IMR-90 (cell line): ENCODE data around the gene PIAS3. TPM values are rescaled to one million over a fixed set of nuclear protein-coding genes. Genes with fewer than 3 reads are reported as not detected.

Source experiments
- ATAC-seq: fragments of 200-7000 bp; cut with Tn5 transposase; 2 replicates; pipeline ENCODE4 v1.9.1; 2020; ENCODE audit warnings: low read depth, mild to moderate bottlenecking, moderate library complexity
- BruUV-seq: library from RNA; stranded (reverse); fragments of 400-500 nt; replicated peaks from 2 replicates; lab custom pipeline; 2021; lab: Mats Ljungman, UMichigan
- CTCF ChIA-PET: fragments of 300-600 bp; formaldehyde crosslinking; extraction: SDS; loops from one replicate; lab custom pipeline; 2021; ENCODE audit warnings: antibody characterized with exemption; lab: Yijun Ruan, JAX
- POLR2A ChIA-PET: fragments of 300-600 bp; sonication (Branson Sonifier 250); formaldehyde crosslinking; loops from one replicate; lab custom pipeline; 2022; ENCODE audit warnings: antibody characterized with exemption; ENCODE audit not compliant: unreplicated experiment; lab: Charles Lee
- DNase-seq: peaks from one replicate; pipeline ENCODE4 v3.0.0; 2013
- H2AFZ ChIP-seq: replicated peaks from 2 replicates; pipeline ENCODE3; 2013; ENCODE audit warnings: low read length, mild to moderate bottlenecking; ENCODE audit not compliant: poor library complexity
- H2AK5ac ChIP-seq: 2 replicates; pipeline ENCODE4 v1.6.1; 2013; ENCODE audit warnings: low read depth, low read length, inconsistent platforms
- H2AK9ac ChIP-seq: replicated peaks from 2 replicates; pipeline ENCODE3; 2013; ENCODE audit warnings: mild to moderate bottlenecking, low read depth, low read length, moderate library complexity; ENCODE audit not compliant: poor library complexity
- H2BK120ac ChIP-seq: 2 replicates; pipeline ENCODE4 v1.6.1; 2013; ENCODE audit warnings: low read depth, low read length, inconsistent platforms
- H2BK15ac ChIP-seq: 3 replicates; pipeline ENCODE4 v1.6.1; 2013; ENCODE audit warnings: low read depth, low read length, inconsistent platforms
- H2BK20ac ChIP-seq: 2 replicates; pipeline ENCODE4 v1.6.1; 2013; ENCODE audit warnings: low read depth, mild to moderate bottlenecking, inconsistent platforms, low read length, moderate library complexity
- H2BK5ac ChIP-seq: 2 replicates; pipeline ENCODE4 v1.6.1; 2013; ENCODE audit warnings: mild to moderate bottlenecking, low read depth, low read length, inconsistent platforms; ENCODE audit not compliant: poor library complexity, severe bottlenecking
- H3K14ac ChIP-seq: replicated peaks from 2 replicates; pipeline ENCODE4 v1.6.1; 2013; ENCODE audit warnings: low read depth, low read length, inconsistent platforms
- H3K18ac ChIP-seq: 2 replicates; pipeline ENCODE4 v1.6.1; 2013; ENCODE audit warnings: low read depth, low read length, control low read depth
- H3K23ac ChIP-seq: 2 replicates; pipeline ENCODE4 v1.6.1; 2013; ENCODE audit warnings: low read depth, low read length, inconsistent platforms
- H3K27ac ChIP-seq: 2 replicates; pipeline ENCODE4 v1.5.1; 2013; ENCODE audit warnings: mild to moderate bottlenecking, control low read depth, low read length; ENCODE audit not compliant: insufficient read depth
- H3K27me3 ChIP-seq: 2 replicates; pipeline ENCODE4 v1.6.1; 2013; ENCODE audit warnings: low read length; ENCODE audit not compliant: control insufficient read depth, insufficient read depth
- H3K36me3 ChIP-seq: 2 replicates; pipeline ENCODE4 v1.6.1; 2013; ENCODE audit warnings: low read length, mixed read lengths; ENCODE audit not compliant: control insufficient read depth, insufficient read depth
- H3K4ac ChIP-seq: 2 replicates; pipeline ENCODE4 v1.6.1; 2013; ENCODE audit warnings: low read depth, low read length, inconsistent platforms
- H3K4me1 ChIP-seq: 2 replicates; pipeline ENCODE4 v1.6.1; 2013; ENCODE audit warnings: low read length, mixed read lengths; ENCODE audit not compliant: control insufficient read depth, insufficient read depth
- H3K4me2 ChIP-seq: 2 replicates; pipeline ENCODE4 v1.6.1; 2013; ENCODE audit warnings: low read depth, mild to moderate bottlenecking, control low read depth, low read length, moderate library complexity
- H3K4me3 ChIP-seq: 2 replicates; pipeline ENCODE4 v1.5.1; 2013; ENCODE audit warnings: low read depth, mild to moderate bottlenecking, control low read depth, low read length, moderate library complexity; ENCODE audit not compliant: insufficient read depth
- H3K56ac ChIP-seq: 2 replicates; pipeline ENCODE4 v1.6.1; 2013; ENCODE audit warnings: low read length, inconsistent platforms; ENCODE audit not compliant: insufficient read depth; ENCODE audit errors: extremely low read depth
- H3K79me1 ChIP-seq, 2 experiments: 2 replicates each; pipeline ENCODE4 v1.6.1; 2013; ENCODE audit warnings: low read length in 2 of 2, inconsistent platforms in 1 of 2, low read depth in 1 of 2
- H3K9ac ChIP-seq: 2 replicates; pipeline ENCODE4 v1.6.1; 2013; ENCODE audit warnings: low read depth, low read length, control low read depth
- H3K9me1 ChIP-seq: 2 replicates; pipeline ENCODE4 v1.6.1; 2013; ENCODE audit warnings: low read length, inconsistent platforms; ENCODE audit not compliant: insufficient read depth
- H3K9me3 ChIP-seq: 2 replicates; pipeline ENCODE4 v1.6.1; 2013; ENCODE audit warnings: low read length; ENCODE audit not compliant: control insufficient read depth, insufficient read depth
- H4K20me1 ChIP-seq: 2 replicates; pipeline ENCODE4 v1.6.1; 2013; ENCODE audit warnings: low read length, inconsistent platforms; ENCODE audit not compliant: insufficient read depth
- H4K5ac ChIP-seq: 2 replicates; pipeline ENCODE4 v1.6.1; 2013; ENCODE audit warnings: mild to moderate bottlenecking, low read depth, low read length, control low read depth
- H4K8ac ChIP-seq, 2 experiments: 2 replicates each; pipeline ENCODE4 v1.6.1; 2013; ENCODE audit warnings: low read depth in 2 of 2, low read length in 2 of 2, control low read depth in 1 of 2, inconsistent platforms in 1 of 2
- H4K91ac ChIP-seq: 2 replicates; pipeline ENCODE4 v1.6.1; 2013; ENCODE audit warnings: low read depth, low read length, inconsistent platforms; ENCODE audit not compliant: insufficient read depth
- CHD1 ChIP-seq: IDR thresholded peaks from 2 replicates; pipeline ENCODE4 v1.6.1; 2012; ENCODE audit warnings: low read depth, low read length, improper control_type of control experiment
- MAZ ChIP-seq: IDR thresholded peaks from 2 replicates; pipeline ENCODE4 v1.6.1; 2012; ENCODE audit warnings: low read depth, mild to moderate bottlenecking, low read length, improper control_type of control experiment, moderate library complexity, borderline replicate concordance
- POLR2A ChIP-seq: IDR thresholded peaks from 2 replicates; pipeline ENCODE4 v1.6.1; 2012; ENCODE audit warnings: mild to moderate bottlenecking, low read depth, low read length
- RAD21 ChIP-seq: IDR thresholded peaks from 2 replicates; pipeline ENCODE4 v1.6.1; 2012; ENCODE audit warnings: low read length, improper control_type of control experiment
- SMC3 ChIP-seq: fragments of 150-350 bp; IDR thresholded peaks from 2 replicates; pipeline ENCODE4 v1.6.1; 2016; ENCODE audit warnings: low read depth, mild to moderate bottlenecking, antibody characterized with exemption, low read length, moderate library complexity
- WGBS, 2 experiments: methylation state at CpG; one replicate each; pipeline versions ENCODE4 v1.1.5 to v1.1.7; 2013; ENCODE audit warnings: missing lambda C conversion rate in 2 of 2; ENCODE audit not compliant: insufficient read length in 1 of 2; ENCODE audit errors: extremely low coverage in 2 of 2; 5-methylcytosine and 5-hydroxymethylcytosine counted together
- dilution Hi-C: fragments of 300-500 bp; cut with HindIII; formaldehyde crosslinking; loops from one replicate; pipeline ENCODE4 v1.14.3; 2018; ENCODE audit warnings: low sequenced_read_pairs; ENCODE audit not compliant: unreplicated experiment
- in situ Hi-C: fragments of 300-500 bp; cut with MboI; formaldehyde crosslinking; loops from 3 replicates; pipeline ENCODE4 v1.14.3; 2019; ENCODE audit warnings: low sequenced_read_pairs, inconsistent platforms, mixed read lengths
- intact Hi-C: fragments of 100-400 bp; cut with micrococcal nuclease; formaldehyde crosslinking; loops from 2 replicates; pipeline ENCODE4 v1.10.0; 2022
- polyA plus RNA-seq, 3 experiments: library from polyadenylated mRNA; depleted of rRNA; stranded (reverse); fragments of >200 nt; gene quantifications; 2 replicates each; pipeline ENCODE4 v1.2.3, GENCODE V29; 2012; ENCODE audit warnings: low replicate concordance in 1 of 3
- total RNA-seq: library from RNA; depleted of rRNA; stranded (reverse); fragments of >200 nt; gene quantifications from 2 replicates; pipeline ENCODE4 v1.2.3, GENCODE V29; 2012
- TF ChIP-seq, protein P1 (sequence below): conservative IDR thresholded peaks from 2 replicates; pipeline ENCODE4 v1.5.1; 2012; ENCODE audit warnings: mild to moderate bottlenecking, low read depth, low read length, improper control_type of control experiment

Gene PIAS3
- total and polyA plus RNA-seq, 2 of the 4 experiments (the other 2 are of a cell fraction), result 11.1 to 53.7 TPM

DNA sequence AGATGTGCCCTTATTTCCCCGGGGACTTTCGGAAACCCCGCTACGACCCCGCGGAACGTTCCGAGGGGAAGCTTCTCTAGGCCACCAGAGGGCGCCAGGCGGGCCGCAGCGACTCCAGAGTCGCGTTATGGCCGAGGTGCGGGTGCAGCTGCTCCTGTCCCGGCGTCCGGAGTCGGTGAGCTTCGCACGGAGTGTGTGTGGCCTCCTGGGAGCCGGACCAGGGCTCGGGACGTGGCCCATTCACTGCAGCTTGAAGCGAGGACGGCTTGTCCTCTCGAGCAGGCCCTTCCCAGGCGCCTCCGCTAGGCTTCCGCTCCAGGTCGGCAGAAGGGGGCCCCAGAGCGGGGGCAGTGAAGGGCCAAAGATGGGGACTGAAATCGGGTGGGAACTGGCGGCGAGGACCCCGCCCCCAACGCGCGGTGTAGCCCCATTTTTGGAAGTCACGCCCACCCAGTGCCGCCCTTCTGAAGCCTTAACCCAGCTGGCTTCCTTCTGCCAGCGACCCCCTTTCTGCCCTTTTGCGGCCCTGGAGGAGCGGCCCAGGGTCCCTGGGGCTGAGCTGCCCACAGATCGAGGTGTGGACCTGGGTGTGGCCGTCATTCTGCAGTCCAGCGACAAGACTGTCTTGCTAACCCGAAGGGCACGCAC, 13.2 kb downstream of the PIAS3 start, which contains the start of gene NUDT17:
Gene NUDT17 (plus strand): TSS at position 117 of the 648 bp plus-strand sequence. CDS start 11 bp downstream, at position 128.
- Histone ChIP-seq H3K36me3 (peaks cover 42% of the 10 kb centered on the region), H3K14ac (peak within 1 kb of the TSS; percentile 67), H2AK5ac (peak within 1 kb of the TSS; percentile 80), H2BK120ac (peak within 1 kb of the TSS; percentile 36; the same call in 1 of the 2 replicates), H3K23ac (peak within 1 kb of the TSS; percentile 85; the same call in 1 of the 2 replicates), H3K4ac (peak within 1 kb of the TSS; percentile 82), H2BK15ac (no peak within 1 kb of the TSS), H4K91ac (peak within 1 kb of the TSS; percentile 55), H3K27me3 (no peaks in the 10 kb centered on the region), H3K56ac (peak within 1 kb of the TSS; percentile 18; the same call in 1 of the 2 replicates), H4K20me1 (no peaks in the 10 kb centered on the region), H3K4me3 (peak within 1 kb of the TSS; percentile 65), H4K8ac (peak within 1 kb of the TSS; percentile 57 to 86; a peak in 3 of 4 replicates), H3K79me1 (peaks cover 0 to 4% of the 10 kb centered on the region in 2 experiments; a peak in 1 of 4 replicates), H2AFZ (peak within 1 kb of the TSS; percentile 94), H2AK9ac (peak within 1 kb of the TSS; percentile 89), H3K9me1 (peaks cover 21% of the 10 kb centered on the region; the same call in 1 of the 2 replicates), H4K5ac (peak within 1 kb of the TSS; percentile 80), H3K4me2 (peak within 1 kb of the TSS; percentile 77), H3K18ac (peak within 1 kb of the TSS; percentile 68), H2BK20ac (no peak within 1 kb of the TSS), H3K9ac (peak within 1 kb of the TSS; percentile 86), H3K27ac (peak within 1 kb of the TSS; percentile 81), H3K4me1 (peaks cover 16% of the 10 kb centered on the region), H3K9me3 (no peaks in the 10 kb centered on the region), H2BK5ac (peak within 1 kb of the TSS; percentile 54)
- ChIA-PET CTCF (interaction anchor here (0.6 to 2.6 kb wide), 17 partner anchors 9 to 187 kb away, joined by 3 to 13 read pairs (median 4); partner anchors contain the start of genes ITGA10, PEX11B and PIAS3), POLR2A (interaction anchor here (0.6 kb wide), 1 partner anchor 420 kb away, joined by 3 read pairs; the partner anchor contains the start of gene NBPF20)
- no TSS peak for BruUV-seq
- ATAC-seq (peak; percentile 77), DNase-seq (peak; percentile 67)
- in situ Hi-C loops, result loop anchor here (5.0 kb wide), 1 partner anchor 167 kb away; no protein-coding TSS in a partner anchor
- WGBS, 2 experiments, result 1% methylated on average over 35 of the region's 50 CpGs; no CpG with 5 or more reads in 1 of the 2 experiments
- TF ChIP-seq, protein P1, sequence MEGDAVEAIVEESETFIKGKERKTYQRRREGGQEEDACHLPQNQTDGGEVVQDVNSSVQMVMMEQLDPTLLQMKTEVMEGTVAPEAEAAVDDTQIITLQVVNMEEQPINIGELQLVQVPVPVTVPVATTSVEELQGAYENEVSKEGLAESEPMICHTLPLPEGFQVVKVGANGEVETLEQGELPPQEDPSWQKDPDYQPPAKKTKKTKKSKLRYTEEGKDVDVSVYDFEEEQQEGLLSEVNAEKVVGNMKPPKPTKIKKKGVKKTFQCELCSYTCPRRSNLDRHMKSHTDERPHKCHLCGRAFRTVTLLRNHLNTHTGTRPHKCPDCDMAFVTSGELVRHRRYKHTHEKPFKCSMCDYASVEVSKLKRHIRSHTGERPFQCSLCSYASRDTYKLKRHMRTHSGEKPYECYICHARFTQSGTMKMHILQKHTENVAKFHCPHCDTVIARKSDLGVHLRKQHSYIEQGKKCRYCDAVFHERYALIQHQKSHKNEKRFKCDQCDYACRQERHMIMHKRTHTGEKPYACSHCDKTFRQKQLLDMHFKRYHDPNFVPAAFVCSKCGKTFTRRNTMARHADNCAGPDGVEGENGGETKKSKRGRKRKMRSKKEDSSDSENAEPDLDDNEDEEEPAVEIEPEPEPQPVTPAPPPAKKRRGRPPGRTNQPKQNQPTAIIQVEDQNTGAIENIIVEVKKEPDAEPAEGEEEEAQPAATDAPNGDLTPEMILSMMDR, result peak; percentile 88
- TF ChIP-seq RAD21 (peak; percentile 63), MAZ (peak; percentile 40; the same call in 1 of the 2 replicates), POLR2A (peak; percentile 55; the same call in 1 of the 2 replicates), CHD1 (no peak), SMC3 (peak; percentile 79)
- intact Hi-C loops, result loop anchor here (1.0 to 2.0 kb wide), 2 partner anchors 65 to 168 kb away; partner anchors contain the start of gene ITGA10
- dilution Hi-C loops, result no loop called here
